HG03139 (cell line): ENCODE data around the gene FSD2.
A peak's percentile ranks its signal among the peaks of the same experiment; 100 is the strongest.
"Not testable (repeated sequence)": the region's sequence is repeated elsewhere in the genome, so short reads cannot be mapped to it uniquely, and the experiment has no call there.

Source experiments
- ATAC-seq: cut with Tn5 transposase; IDR thresholded peaks from one replicate; pipeline ENCODE4 v1.9.1; 2021; ENCODE audit not compliant: unreplicated experiment

The FSD2 gene

GRCh38 chr15:82830427-82831173 lies 24.7 kb upstream of the FSD2 start:
- ATAC-seq, result no peak

GRCh38 chr15:82829234-82829633 lies 23.4 kb upstream of the FSD2 start:
- no peak for ATAC-seq

GRCh38 chr15:82828075-82828474 lies 22.2 kb upstream of the FSD2 start:
- ATAC-seq, result no peak

GRCh38 chr15:82823049-82823448 lies 17.2 kb upstream of the FSD2 start:
- ATAC-seq, result no peak

- not testable (repeated sequence) for ATAC-seq
Measured at GRCh38 chr15:82821851-82822250, 16.0 kb upstream of the FSD2 start.

- ATAC-seq, result not testable (repeated sequence)
Measured at GRCh38 chr15:82821396-82821795, 15.5 kb upstream of the FSD2 start.

- no peak for ATAC-seq
Measured at GRCh38 chr15:82820128-82820527, 14.3 kb upstream of the FSD2 start.

GRCh38 chr15:82812994-82813393 lies 7.1 kb upstream of the FSD2 start:
- no peak for ATAC-seq

GRCh38 chr15:82810890-82811426 lies 5.1 kb upstream of the FSD2 start:
- ATAC-seq, result no peak

GRCh38 chr15:82810061-82810889 lies 4.4 kb upstream of the FSD2 start:
- ATAC-seq, result peak; percentile 16

- peak; percentile 73 for ATAC-seq
Measured at GRCh38 chr15:82809308-82810060, 3.6 kb upstream of the FSD2 start, which contains the start of gene WHAMM. Gene WHAMM (plus strand): TSS chr15:82809628. CDS start chr15:82809727, 99 bp downstream.

GRCh38 chr15:82808634-82809041 lies 2.8 kb upstream of the FSD2 start:
- ATAC-seq, result no peak

GRCh38 chr15:82807920-82808633 lies 2.2 kb upstream of the FSD2 start:
- ATAC-seq, result no peak

GRCh38 chr15:82804575-82804949 lies 1.3 kb downstream of the FSD2 start:
- no peak for ATAC-seq

GRCh38 chr15:82803793-82804574 lies 1.9 kb downstream of the FSD2 start:
- ATAC-seq, result no peak

GRCh38 chr15:82802497-82802896 lies 3.4 kb downstream of the FSD2 start:
- ATAC-seq, result no peak

- ATAC-seq, result no peak
Measured at GRCh38 chr15:82799183-82799841, 6.6 kb downstream of the FSD2 start.

- ATAC-seq, result no peak
Measured at GRCh38 chr15:82798531-82799166, 7.2 kb downstream of the FSD2 start.

- ATAC-seq, result no peak
Measured at GRCh38 chr15:82798104-82798503, 7.8 kb downstream of the FSD2 start.
